Activated naive CD4-positive, alpha-beta T cell treated with anti-CD3 and anti-CD28 coated beads, Interleukin-2, amount 50 U/mL, for 72 hours (primary cell): ENCODE results near the gene ADK. TPM values are rescaled to one million over a fixed set of nuclear protein-coding genes. Genes with fewer than 3 reads are reported as not detected.
A peak's percentile ranks its signal among the peaks of the same experiment; 100 is the strongest.
"Not testable (repeated sequence)": the region's sequence is repeated elsewhere in the genome, so short reads cannot be mapped to it uniquely, and the experiment has no call there.

Experiments used
- ATAC-seq, 2 donors: fragments of 150-1000 bp; cut with Tn5 transposase; 2 replicates each; pipeline ENCODE4 v1.10.0; 2021; ENCODE audit warnings: mild to moderate bottlenecking in 2 of 2, moderate library complexity in 2 of 2
- DNase-seq, 2 donors: peaks; one replicate each; pipeline ENCODE4 v3.0.0; 2021 to 2022; ENCODE audit warnings: low spot score in 2 of 2
- H3K27ac Mint-ChIP-seq, 2 donors: one replicate each; pipeline ENCODE4 v1.8.0; 2022; ENCODE audit warnings: mild to moderate bottlenecking in 2 of 2, mixed read lengths in 2 of 2
- H3K36me3 Mint-ChIP-seq, 2 donors: one replicate each; pipeline ENCODE4 v1.8.0; 2022; ENCODE audit warnings: mixed read lengths in 2 of 2
- H3K9me3 Mint-ChIP-seq, 2 donors: one replicate each; pipeline ENCODE4 v1.8.0; 2022; ENCODE audit warnings: mixed read lengths in 2 of 2
- total RNA-seq, 2 donors: library from RNA; stranded (reverse); gene quantifications; one replicate each; pipeline ENCODE4 v1.2.3, GENCODE V29; 2022

Gene ADK
- total RNA-seq, 2 donors from 2014 or later, result 52.0 to 53.3 TPM

GRCh38 chr10:74425456-74426001 lies 274.5 kb downstream of the ADK start:
- Mint-ChIP-seq H3K9me3 (peaks cover 0 to 8% of the 10 kb centered on the region in 2 donors), H3K36me3 (peaks cover 12 to 23% of the 10 kb centered on the region in 2 donors), H3K27ac (no peak overlapping the region)
- ATAC-seq (no peak), DNase-seq (no peak)

- ATAC-seq, result no peak
- H3K9me3 Mint-ChIP-seq, result no peaks in the 10 kb centered on the region
- H3K36me3 Mint-ChIP-seq, result peaks cover 17 to 35% of the 10 kb centered on the region in 2 donors
- DNase-seq, result no peak
- no peak overlapping the region for H3K27ac Mint-ChIP-seq
These were observed 280.8 kb downstream of the ADK start for GRCh38 chr10:74431816-74432215.

GRCh38 chr10:74432841-74433594 lies 282.0 kb downstream of the ADK start:
- no peak for DNase-seq
- no peak overlapping the region for H3K27ac Mint-ChIP-seq
- ATAC-seq, result no peak
- H3K9me3 Mint-ChIP-seq, result peaks cover 0 to 5% of the 10 kb centered on the region in 2 donors
- H3K36me3 Mint-ChIP-seq, result peaks cover 17 to 35% of the 10 kb centered on the region in 2 donors

- no peak for DNase-seq
- peaks cover 13 to 35% of the 10 kb centered on the region in 2 donors for H3K36me3 Mint-ChIP-seq
- peaks cover 0 to 5% of the 10 kb centered on the region in 2 donors for H3K9me3 Mint-ChIP-seq
- H3K27ac Mint-ChIP-seq, result no peak overlapping the region
- ATAC-seq, result no peak
These were observed 282.6 kb downstream of the ADK start for GRCh38 chr10:74433595-74433956.

- ATAC-seq (no peak), DNase-seq (no peak)
- Mint-ChIP-seq H3K9me3 (peaks cover 0 to 5% of the 10 kb centered on the region in 2 donors), H3K36me3 (peaks cover 9 to 35% of the 10 kb centered on the region in 2 donors), H3K27ac (no peak overlapping the region)
These were observed 283.0 kb downstream of the ADK start for GRCh38 chr10:74433993-74434392.

- H3K27ac Mint-ChIP-seq, result no peak overlapping the region
- no peak for ATAC-seq
- peaks cover 6 to 29% of the 10 kb centered on the region in 2 donors for H3K36me3 Mint-ChIP-seq
- DNase-seq, result no peak
- H3K9me3 Mint-ChIP-seq, result peaks cover 0 to 5% of the 10 kb centered on the region in 2 donors
These were observed 283.5 kb downstream of the ADK start for GRCh38 chr10:74434547-74434946.

GRCh38 chr10:74436523-74437170 lies 285.6 kb downstream of the ADK start:
- Mint-ChIP-seq H3K27ac (no peak overlapping the region), H3K36me3 (peaks cover 0 to 20% of the 10 kb centered on the region in 2 donors), H3K9me3 (peaks cover 0 to 5% of the 10 kb centered on the region in 2 donors)
- no peak for DNase-seq
- ATAC-seq, result no peak

- H3K9me3 Mint-ChIP-seq, result peaks cover 0 to 5% of the 10 kb centered on the region in 2 donors
- no peak overlapping the region for H3K27ac Mint-ChIP-seq
- ATAC-seq, result no peak
- no peak for DNase-seq
- peaks cover 0 to 20% of the 10 kb centered on the region in 2 donors for H3K36me3 Mint-ChIP-seq
These were observed 286.8 kb downstream of the ADK start for GRCh38 chr10:74437822-74438221.

- Mint-ChIP-seq H3K27ac (no peak overlapping the region), H3K9me3 (peaks cover 0 to 5% of the 10 kb centered on the region in 2 donors), H3K36me3 (peaks cover 0 to 12% of the 10 kb centered on the region in 2 donors)
- ATAC-seq, result no peak
- no peak for DNase-seq
These were observed 288.2 kb downstream of the ADK start for GRCh38 chr10:74439213-74439612.

- ATAC-seq, result no peak
- DNase-seq, result no peak
- H3K36me3 Mint-ChIP-seq, result no peaks in the 10 kb centered on the region
- H3K27ac Mint-ChIP-seq, result no peak overlapping the region
- no peaks in the 10 kb centered on the region for H3K9me3 Mint-ChIP-seq
These were observed 294.5 kb downstream of the ADK start for GRCh38 chr10:74445493-74445892.

GRCh38 chr10:74450602-74451001 lies 299.6 kb downstream of the ADK start:
- DNase-seq (no peak), ATAC-seq (no peak)
- Mint-ChIP-seq H3K36me3 (peaks cover 0 to 18% of the 10 kb centered on the region in 2 donors), H3K27ac (no peak overlapping the region), H3K9me3 (no peaks in the 10 kb centered on the region)

GRCh38 chr10:74451127-74451829 lies 300.3 kb downstream of the ADK start:
- DNase-seq (no peak), ATAC-seq (peak in 1 of 2 donors; percentile 89)
- peak overlapping the region in 1 of 2 donors; percentile 86 for H3K27ac Mint-ChIP-seq
- peaks cover 5% of the 10 kb centered on the region in 2 donors for H3K9me3 Mint-ChIP-seq
- H3K36me3 Mint-ChIP-seq, result peaks cover 5 to 24% of the 10 kb centered on the region in 2 donors

GRCh38 chr10:74453169-74453568 lies 302.1 kb downstream of the ADK start:
- ATAC-seq (no peak), DNase-seq (no peak)
- Mint-ChIP-seq H3K9me3 (peaks cover 5 to 11% of the 10 kb centered on the region in 2 donors), H3K27ac (no peak overlapping the region), H3K36me3 (peaks cover 5 to 38% of the 10 kb centered on the region in 2 donors)

GRCh38 chr10:74457478-74457877 lies 306.5 kb downstream of the ADK start:
- not testable (repeated sequence) for ATAC-seq, DNase-seq, H3K27ac Mint-ChIP-seq
- H3K36me3 Mint-ChIP-seq, result peaks cover 5 to 38% of the 10 kb centered on the region in 2 donors
- H3K9me3 Mint-ChIP-seq, result peaks cover 5 to 11% of the 10 kb centered on the region in 2 donors

GRCh38 chr10:74460812-74461211 lies 309.8 kb downstream of the ADK start:
- no peak overlapping the region for H3K27ac Mint-ChIP-seq
- no peak for ATAC-seq

GRCh38 chr10:74474022-74474713 lies 323.1 kb downstream of the ADK start:
- ATAC-seq, result no peak
- peaks cover 13 to 39% of the 10 kb centered on the region in 2 donors for H3K36me3 Mint-ChIP-seq
- DNase-seq, result no peak
- no peaks in the 10 kb centered on the region for H3K9me3 Mint-ChIP-seq
- no peak overlapping the region for H3K27ac Mint-ChIP-seq

More at GRCh38 chr10:74460812-74461211, 309.8 kb downstream of the ADK start:
- peaks cover 4 to 10% of the 10 kb centered on the region in 2 donors for H3K9me3 Mint-ChIP-seq
- DNase-seq, result no peak
- peaks cover 4 to 19% of the 10 kb centered on the region in 2 donors for H3K36me3 Mint-ChIP-seq
